ENCODE measurements around the gene TNFRSF19.
"Not testable (repeated sequence)": the region's sequence is repeated elsewhere in the genome, so short reads cannot be mapped to it uniquely, and the experiment has no call there.

Gene TNFRSF19

DNA sequence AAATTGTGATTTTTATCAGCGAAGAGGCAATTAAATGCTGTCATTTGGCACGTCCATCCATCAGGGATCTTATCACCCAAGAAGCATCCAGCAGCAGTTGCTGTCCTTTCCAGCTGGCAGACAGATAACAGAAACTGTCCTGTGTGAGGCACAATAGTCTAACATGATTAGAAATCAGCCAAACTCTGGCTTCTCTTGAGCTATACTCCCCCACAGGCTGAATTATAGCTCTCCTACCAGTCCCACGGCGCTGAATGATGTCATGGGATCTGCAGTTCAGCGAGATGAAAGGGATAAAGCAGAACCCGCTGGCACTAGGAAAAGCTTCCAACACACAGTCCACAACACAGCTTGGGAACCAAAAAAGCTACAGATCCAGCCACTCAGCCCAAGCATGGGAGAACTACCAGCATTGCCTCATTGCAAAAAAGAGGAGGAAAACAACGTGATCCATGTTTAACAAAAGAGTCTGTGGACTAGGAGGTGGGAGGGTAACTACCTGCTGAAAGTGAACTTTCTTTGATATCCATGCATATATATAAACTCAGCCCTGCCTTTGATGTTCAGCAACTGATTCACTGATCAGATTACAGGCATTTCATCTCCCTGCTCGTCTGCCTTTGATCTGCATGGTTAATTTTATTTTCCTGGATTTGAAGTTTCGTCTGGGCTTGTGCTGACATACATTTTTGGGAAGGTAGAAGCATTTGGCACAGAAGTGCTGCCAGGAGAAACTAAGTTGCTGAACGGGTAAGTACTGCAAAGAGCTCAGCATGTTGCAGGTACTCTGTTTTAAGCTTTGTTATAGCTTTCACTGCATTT lies at the start of gene TNFRSF19:
TSS of gene TNFRSF19 (plus strand) at position 314 of the 822 bp plus-strand sequence. CDS start 19,772 bp downstream, outside the sequence.
- DNase-seq: peak; percentile 44

DNA sequence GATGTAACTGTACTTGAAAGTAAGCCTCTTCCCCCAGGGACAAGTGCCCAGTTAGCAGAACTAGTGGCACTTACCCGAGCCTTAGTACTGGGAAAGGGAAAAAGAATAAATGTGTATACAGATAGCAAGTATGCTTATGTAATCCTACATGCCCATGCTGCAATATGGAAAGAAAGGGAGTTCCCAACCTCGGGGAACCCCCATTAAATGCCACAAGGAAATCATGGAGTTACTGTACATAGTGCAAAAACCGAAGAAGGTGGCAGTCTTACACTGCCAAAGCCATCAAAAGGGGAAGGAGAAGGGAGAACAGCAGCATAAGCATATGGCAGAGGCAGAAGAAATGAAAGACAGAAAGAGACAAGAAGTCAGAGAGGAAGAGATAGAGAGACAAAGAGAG lies 40.3 kb upstream of the TNFRSF19 start:
- not testable (repeated sequence) for DNase-seq

- no peak for DNase-seq
These were observed 38.8 kb upstream of the TNFRSF19 start for GRCh38 chr13:23531446-23531845.

DNA sequence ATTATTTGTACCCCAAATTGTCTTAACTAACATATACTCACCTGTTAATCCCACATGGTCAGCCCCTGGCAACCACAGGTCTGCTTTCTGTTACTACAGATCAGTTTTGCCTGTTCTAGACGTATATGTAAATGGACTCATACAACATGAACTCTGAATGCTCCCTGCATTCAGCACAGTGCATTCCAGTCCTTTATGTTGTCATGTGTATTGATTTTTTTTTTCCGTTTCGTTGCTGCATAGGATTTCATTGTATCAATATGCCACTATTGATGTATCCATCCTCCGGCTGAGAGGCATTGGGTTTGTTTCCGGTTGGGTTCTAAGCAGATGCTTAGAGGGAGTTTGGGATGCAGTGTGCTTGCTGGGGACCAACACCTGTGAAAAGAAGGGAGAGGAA lies 36.1 kb upstream of the TNFRSF19 start:
- no peak for DNase-seq

GRCh38 chr13:23541221-23541824 lies 28.9 kb upstream of the TNFRSF19 start:
- DNase-seq: no peak

- no peak for DNase-seq
These were observed 25.5 kb upstream of the TNFRSF19 start for GRCh38 chr13:23544668-23545067.

DNA sequence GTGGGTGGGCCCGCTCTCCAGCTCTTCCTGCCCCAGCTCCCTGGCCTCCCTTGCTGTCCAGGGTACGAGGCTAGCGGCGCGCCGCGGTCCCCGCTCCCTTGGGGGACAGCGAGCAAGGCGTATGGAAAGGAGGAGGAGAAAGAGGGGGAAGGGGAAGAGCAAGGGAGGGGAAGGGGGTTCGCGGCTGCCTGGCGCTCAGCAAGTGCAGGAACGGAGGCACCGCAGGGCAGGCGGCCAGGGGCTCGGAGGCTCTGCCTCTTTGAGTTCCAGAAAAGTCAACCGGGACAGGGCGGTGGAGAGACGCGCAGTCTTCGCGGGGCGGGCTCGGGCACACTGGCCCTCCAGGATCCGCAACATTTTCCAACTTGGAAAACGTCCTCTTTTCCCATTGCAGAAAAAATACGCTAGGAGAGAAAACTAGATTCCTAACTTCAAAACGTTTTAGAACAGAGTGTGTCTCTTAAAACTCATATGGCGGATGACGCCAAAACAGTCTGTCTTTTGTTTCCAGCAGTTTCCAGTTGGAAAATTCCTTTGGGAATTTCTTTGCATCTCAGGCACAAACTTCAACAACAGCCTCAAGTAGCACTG lies 23.1 kb upstream of the TNFRSF19 start:
- DNase-seq: no peak

- DNase-seq: no peak
These were observed 20.5 kb upstream of the TNFRSF19 start for GRCh38 chr13:23549724-23550123.

DNA sequence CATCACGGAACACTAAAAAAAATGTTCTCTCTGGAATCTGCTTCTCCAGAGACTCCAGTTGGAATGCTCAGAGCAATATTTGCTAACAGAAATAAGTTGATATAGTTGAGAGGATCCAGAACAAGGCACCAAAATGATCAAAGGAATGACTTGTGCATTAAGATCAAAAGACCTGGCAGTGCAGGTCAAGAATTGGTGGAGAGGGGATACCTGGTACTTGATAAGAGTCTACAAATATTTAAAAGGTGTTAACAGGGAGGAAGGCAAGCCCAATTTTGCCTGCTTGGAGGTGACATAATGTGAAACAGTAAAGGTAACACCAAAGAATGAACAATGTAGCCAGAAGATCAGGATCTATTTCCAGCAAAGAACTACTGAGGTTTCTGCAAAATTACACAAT lies 20.0 kb upstream of the TNFRSF19 start:
- DNase-seq: no peak

DNA sequence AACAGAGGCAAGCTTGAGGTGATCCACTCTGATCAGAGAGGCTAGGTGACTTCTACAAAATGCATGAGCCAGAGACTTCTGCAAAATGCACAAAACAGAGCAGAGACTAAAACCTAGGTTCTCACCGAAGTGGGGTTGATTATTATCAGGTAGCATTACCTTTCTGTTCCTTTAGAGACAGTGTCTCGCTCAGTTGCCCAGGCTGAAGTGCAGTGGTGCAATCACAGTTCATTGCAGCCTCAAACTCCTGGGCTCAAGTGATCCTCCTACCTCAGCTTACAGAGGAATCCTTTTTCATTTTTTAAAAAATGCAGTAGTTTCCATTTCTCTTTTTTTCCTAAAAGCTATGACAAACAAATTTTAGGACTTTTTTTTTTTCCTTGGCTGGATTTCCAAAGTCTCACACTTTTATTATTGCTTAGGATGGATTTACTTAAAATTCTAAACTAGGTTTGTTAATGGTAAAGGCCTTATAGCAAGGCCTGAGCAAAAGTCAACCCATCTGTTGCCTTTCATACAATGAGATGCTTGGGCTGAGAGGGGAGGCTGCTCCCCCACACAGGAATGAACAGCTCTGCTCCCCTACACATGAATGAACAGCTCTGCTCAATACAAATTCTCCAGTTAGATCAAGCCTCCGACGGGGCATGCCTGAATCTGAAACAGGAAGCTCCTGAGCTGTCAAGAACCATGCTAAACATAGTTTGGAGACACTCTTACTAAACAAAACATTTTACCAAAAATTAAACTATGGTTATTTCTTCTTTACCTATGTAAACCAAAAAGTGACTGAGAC lies 18.8 kb upstream of the TNFRSF19 start:
- no peak for DNase-seq

DNA sequence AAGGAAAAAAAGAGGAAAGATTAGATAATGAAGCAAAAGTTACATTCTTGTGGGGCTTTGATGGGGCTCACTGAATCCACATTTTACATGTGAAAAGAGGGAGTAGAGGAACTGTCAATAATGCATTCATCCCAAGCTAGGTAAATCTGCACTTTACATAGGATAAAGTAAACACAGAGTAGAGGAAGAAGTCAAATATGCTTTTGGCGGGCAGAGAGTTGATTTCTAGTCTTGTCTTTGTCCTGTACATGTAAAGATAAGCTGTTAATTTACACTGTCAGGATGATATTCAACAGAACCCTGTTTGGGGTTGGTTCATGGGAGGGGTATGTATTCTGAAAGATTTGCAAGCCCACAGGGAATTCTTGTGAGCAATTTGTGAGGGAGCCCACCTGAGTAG lies 18.0 kb upstream of the TNFRSF19 start:
- DNase-seq: no peak

DNA sequence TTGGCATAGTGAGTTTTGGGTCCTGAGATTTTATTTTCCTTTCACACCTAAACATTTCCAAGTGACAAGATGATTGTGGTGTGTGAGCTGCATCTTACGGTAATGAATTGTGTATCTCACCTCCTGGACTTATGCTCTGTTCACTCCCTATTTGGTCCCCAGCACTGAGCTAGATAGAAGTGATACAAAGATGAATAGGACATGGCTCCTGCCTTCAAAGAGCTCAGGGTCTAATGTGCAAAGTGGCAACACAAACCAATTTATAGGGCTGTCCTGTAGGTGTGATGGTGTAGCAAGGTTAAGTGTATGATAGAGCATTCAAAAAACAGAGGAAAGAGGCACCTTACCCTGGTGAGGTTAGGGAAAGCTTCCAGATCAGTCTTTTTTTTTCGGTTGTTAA lies 17.6 kb upstream of the TNFRSF19 start:
- no peak for DNase-seq

DNA sequence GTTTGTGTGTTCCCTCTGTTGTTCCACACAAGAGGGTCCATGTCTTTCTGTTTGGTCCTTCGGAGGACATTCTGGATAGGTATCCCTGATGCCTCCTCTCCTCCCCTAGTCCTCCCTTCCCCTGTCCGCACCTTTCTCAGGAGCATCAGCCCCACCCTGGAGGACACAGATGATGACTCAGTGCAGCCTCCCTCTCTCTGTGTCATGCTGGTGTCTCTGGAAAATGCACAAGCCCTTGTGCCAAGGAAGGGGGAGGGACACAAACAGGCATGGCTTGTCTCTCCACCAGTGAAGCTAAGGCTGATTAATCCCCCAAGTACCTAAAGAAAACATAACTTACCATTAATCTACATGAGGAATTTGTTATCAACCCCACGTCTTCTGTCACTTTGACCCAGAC lies 16.2 kb upstream of the TNFRSF19 start:
- DNase-seq: no peak

DNA sequence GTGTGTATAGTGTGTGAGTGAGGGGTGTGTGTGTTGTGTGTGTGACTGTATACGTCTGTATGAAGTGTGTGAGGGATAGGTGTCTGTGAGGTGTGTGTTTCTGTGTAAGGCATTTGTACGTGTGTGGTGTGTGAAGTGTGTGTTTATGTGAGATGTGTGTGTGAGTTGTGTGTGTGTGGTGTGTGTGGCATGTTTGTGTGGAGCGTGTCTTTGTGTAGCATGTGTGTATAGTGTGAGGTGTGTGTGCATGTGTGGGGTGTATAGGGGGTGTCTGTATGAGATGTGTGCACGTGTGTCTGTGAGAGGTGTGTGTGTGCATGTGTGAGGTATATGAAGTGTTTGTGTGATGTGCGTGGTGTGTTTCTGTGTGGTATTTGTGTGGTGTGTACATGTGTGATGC lies 13.2 kb upstream of the TNFRSF19 start:
- no peak for DNase-seq

DNA sequence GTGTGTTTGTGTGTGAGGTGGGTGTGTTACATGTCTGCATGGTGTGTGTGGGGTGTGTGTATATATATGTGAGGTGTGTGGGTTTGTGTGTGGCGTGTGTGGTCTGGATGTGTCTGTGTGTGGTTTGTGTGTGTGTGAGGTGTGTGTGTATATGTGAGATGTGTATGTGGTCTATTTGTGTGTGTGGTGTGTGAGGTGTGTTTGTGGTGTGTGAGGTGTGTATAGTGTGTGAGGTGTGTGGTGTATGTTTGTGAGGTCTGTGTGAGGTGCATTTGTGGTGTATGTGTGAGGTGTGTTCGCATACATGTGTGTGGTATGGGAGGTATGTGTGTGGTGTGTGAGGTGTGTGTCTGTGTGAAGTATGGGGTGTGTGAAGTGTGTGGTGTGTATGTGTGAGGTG lies 12.5 kb upstream of the TNFRSF19 start:
- DNase-seq: no peak

DNA sequence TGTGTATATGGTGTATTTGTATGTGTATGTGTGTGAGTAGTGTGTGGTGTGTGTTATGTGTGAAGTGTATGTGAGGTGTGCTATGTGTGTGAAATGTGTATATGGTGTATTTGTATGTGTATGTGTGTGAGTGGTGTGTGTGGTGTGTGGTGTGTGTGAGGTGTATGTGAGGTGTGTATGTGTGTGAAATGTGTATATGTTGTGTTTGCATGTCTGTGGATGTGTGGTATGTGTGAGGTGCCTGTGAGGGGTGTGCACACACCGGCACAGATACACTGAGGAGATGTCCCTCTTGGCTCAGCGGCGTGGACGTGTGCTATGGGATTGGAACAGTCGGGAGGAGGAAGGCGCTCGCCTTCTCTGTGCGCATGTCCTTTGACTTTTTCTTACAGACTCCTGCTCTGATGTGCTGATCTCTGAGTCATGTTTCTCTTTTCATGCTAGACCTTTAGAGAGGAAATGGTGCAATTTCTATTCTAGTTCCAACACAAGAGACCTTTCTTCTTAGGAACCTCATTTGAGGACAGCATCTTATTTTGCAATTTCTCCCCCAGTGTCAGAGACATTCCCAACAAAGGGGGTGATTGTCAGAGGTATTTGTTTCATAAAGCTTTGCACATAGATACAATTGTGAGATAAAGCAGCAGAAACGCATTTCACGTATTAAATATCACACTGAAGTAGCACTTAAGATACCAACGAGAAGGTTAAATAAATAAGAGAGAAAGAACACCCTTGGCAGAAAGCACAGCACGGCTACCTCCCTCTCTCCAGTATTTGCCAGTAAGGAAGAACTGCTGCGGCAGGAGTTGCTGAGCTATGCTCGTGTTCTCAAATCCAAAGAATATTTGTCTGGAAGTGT lies 11.3 kb upstream of the TNFRSF19 start:
- peak; percentile 17 for DNase-seq

- DNase-seq: no peak
These were observed 9.6 kb upstream of the TNFRSF19 start for GRCh38 chr13:23560571-23561089.

- DNase-seq: no peak
These were observed 9.0 kb upstream of the TNFRSF19 start for GRCh38 chr13:23561261-23561660.

DNA sequence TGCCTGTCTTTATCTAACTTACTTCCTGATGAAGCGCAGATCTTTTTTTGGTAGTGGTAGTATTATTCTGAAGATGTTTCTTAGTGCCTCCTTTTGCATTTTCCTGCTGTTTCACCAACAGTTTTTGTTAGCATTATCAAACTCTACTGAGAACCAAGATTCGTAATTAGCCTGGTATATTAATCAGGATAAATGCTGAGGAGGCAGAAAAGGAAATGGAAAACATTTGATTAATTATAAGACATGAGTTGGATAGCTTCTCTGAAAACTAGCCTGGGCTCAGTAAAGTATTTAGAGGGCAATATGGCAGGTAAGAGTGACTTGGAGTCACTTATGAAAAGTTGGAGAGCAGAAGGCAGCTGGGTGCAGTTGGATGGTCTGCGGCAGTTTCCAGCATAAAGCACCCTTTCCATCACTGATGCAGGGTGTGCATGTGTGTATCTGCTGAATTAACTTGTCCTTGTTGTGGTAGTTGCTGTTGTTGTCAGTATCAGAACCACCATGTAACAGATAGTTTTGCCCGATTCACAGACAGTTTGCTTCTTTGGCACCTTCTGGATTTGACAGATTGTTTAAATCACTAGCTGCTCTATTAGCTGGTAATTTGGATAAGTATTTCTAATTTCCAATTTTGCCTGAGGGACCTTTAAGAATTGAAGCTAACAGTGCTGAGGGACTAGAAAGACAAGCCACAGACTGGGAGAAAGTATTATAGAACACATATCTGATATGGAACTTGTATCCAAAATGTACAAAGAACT lies 6.9 kb upstream of the TNFRSF19 start:
- no peak for DNase-seq

DNA sequence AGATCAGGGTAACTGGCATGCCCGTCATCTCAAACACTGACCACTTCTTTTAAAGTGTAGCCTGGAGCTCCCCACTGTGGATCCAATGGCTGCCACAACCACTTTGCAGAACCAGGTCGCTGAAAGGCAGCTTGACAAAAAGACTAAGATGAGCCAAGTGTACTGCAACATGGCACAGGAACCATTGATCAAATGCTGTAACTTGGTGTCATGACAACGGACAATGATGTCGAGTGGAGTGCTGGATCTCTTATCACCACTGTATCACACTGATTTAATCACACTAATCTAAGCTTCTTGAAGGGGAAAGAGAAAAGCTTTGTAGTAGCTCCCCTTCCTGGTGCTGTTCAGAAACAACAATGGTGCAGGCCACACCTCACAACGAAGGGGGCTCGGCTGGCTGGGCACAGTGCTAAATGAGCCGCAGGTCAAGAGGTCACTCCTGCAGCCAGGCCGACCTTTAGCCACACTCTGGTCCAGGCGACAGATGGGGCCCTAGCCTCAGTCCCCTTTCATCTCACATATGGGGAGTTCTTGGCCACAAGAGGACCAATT lies 2.2 kb upstream of the TNFRSF19 start:
- DNase-seq: no peak

DNA sequence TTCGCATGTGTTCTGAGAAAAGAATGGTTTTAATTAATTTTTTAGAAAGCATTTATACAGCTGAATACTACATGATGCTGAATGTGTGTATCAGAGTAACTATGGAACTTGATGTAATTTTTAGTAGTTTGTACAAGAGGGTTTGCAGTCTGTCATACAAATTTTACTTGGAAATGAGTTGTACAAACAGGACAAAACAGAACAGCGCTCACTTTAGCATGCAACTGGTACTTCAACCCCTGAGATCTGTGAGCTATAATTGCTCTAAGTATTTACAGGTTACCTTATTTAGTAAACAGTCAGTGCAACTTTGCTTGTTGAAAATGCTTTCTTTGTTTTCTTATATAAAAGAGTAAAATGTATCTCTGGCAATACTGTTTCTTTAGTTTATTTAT lies 706 bp downstream of the TNFRSF19 start:
- peak; percentile 44 for DNase-seq
